GM18517 (cell line): Measurements from ENCODE around the gene FGF11.

Experiments
- ATAC-seq: cut with Tn5 transposase; IDR thresholded peaks from one replicate; pipeline ENCODE4 v1.9.1; 2021; ENCODE audit warnings: mild to moderate bottlenecking, moderate library complexity; ENCODE audit not compliant: unreplicated experiment

Gene FGF11

GRCh38 chr17:7427549-7427948, 11.8 kb upstream of the FGF11 start:
- ATAC-seq, result no peak

- ATAC-seq, result no peak
Measured at GRCh38 chr17:7428557-7428956, 10.8 kb upstream of the FGF11 start, which contains the start of gene SPEM3. Gene SPEM3 (plus strand): TSS chr17:7428857. CDS start chr17:7428903, 46 bp downstream.

- ATAC-seq, result no peak
Measured at GRCh38 chr17:7429722-7430121, 9.6 kb upstream of the FGF11 start.

GRCh38 chr17:7431231-7431630, 8.1 kb upstream of the FGF11 start:
- ATAC-seq, result no peak

- no peak for ATAC-seq
Measured at GRCh38 chr17:7432296-7432695, 7.0 kb upstream of the FGF11 start.

GRCh38 chr17:7435676-7436555, 3.4 kb upstream of the FGF11 start:
- no peak for ATAC-seq

- no peak for ATAC-seq
Measured at GRCh38 chr17:7436556-7437368, 2.5 kb upstream of the FGF11 start.

GRCh38 chr17:7437369-7437863, 1.9 kb upstream of the FGF11 start:
- ATAC-seq, result no peak

GRCh38 chr17:7437950-7438614, 1.2 kb upstream of the FGF11 start:
- no peak for ATAC-seq

- no peak for ATAC-seq
Measured at GRCh38 chr17:7438656-7439460, 454 bp upstream of the FGF11 start.

- no peak for ATAC-seq
Measured at GRCh38 chr17:7440113-7440833, 961 bp downstream of the FGF11 start.

GRCh38 chr17:7440834-7441195, 1.5 kb downstream of the FGF11 start:
- ATAC-seq, result no peak

- no peak for ATAC-seq
Measured at GRCh38 chr17:7441266-7441665, 2.0 kb downstream of the FGF11 start.

GRCh38 chr17:7442142-7442541, 2.8 kb downstream of the FGF11 start:
- ATAC-seq, result no peak

- no peak for ATAC-seq
Measured at GRCh38 chr17:7443499-7444485, 4.5 kb downstream of the FGF11 start.

GRCh38 chr17:7444682-7445618, 5.6 kb downstream of the FGF11 start, which contains the start of gene CHRNB1:
Gene CHRNB1 (plus strand): TSS chr17:7445061. CDS start chr17:7445128, 67 bp downstream.
- no peak for ATAC-seq

GRCh38 chr17:7445619-7445968, 6.3 kb downstream of the FGF11 start:
- ATAC-seq, result no peak
